HAP-1 (cell line): ENCODE measurements around the gene METTL8.
"Not testable (repeated sequence)": the region's sequence is repeated elsewhere in the genome, so short reads cannot be mapped to it uniquely, and the experiment has no call there.

Experiments
- DNase-seq, 2 experiments: peaks; one replicate each; pipeline ENCODE4 v3.0.0-alpha.2; 2016 to 2020; ENCODE audit warnings: low spot score in 2 of 2
- H3K27me3 ChIP-seq: fragments of 250-450 bp; sonication (Bioruptor Pico); 2 replicates; pipeline ENCODE4 v1.5.1; 2020; ENCODE audit warnings: low read depth, mild to moderate bottlenecking, moderate library complexity
- H3K36me3 ChIP-seq: fragments of 250-450 bp; sonication (Bioruptor Pico); replicated peaks from 2 replicates; pipeline ENCODE4 v1.5.1; 2020; ENCODE audit warnings: mild to moderate bottlenecking
- H3K4me1 ChIP-seq: fragments of 250-450 bp; sonication (Bioruptor Pico); 2 replicates; pipeline ENCODE4 v1.5.1; 2020; ENCODE audit warnings: mild to moderate bottlenecking
- H3K4me3 ChIP-seq: fragments of 250-450 bp; sonication (Bioruptor Pico); 2 replicates; pipeline ENCODE4 v1.5.1; 2020; ENCODE audit warnings: mild to moderate bottlenecking, moderate library complexity
- H3K9me3 ChIP-seq: fragments of 250-450 bp; sonication (Bioruptor Pico); 2 replicates; pipeline ENCODE4 v1.5.1; 2020; ENCODE audit warnings: mild to moderate bottlenecking, moderate library complexity
- in situ Hi-C: fragments of 300-500 bp; cut with MboI; formaldehyde crosslinking; loops from 3 replicates; pipeline ENCODE4 v1.14.3; 2020; ENCODE audit warnings: low sequenced_read_pairs, inconsistent platforms, mixed read lengths

The METTL8 gene

GRCh38 chr2:171414645-171415044, 19.1 kb downstream of the METTL8 start:
- not testable (repeated sequence) for DNase-seq, H3K9me3 ChIP-seq, H3K4me3 ChIP-seq, H3K27me3 ChIP-seq, H3K36me3 ChIP-seq
- H3K4me1 ChIP-seq, result peaks cover 15% of the 10 kb centered on the region
- in situ Hi-C loops, result loop anchor here (5.0 to 25.0 kb wide), 2 partner anchors 252 to 442 kb away; partner anchors contain the start of gene TLK1

DNA sequence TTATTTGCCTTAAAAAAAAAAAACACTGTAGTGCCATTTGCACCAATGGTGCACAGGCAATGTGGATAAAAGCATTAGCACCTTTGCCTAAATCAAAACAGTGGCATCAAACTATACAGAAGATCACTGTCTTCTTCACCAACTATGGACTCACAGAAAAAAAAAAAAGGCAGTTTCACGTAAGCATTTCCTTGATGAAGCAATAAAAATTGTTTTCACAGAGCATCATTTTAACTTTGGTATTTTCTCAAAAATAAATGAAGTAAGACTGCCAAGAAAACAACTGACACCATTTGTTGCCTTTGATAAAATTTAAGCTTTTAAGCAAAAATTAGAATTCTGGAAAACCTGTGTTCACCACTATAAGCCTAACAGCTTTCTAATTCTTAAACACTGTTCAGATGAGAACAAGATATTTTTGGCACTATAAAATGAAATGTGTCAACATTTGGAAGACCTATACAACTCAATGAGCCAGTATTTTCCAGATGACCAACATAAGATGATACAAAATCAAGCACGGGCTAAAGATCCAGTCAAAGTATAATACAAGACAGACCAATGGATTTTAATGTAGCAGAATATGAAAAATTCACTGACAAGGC, 21.1 kb downstream of the METTL8 start:
- Histone ChIP-seq H3K4me3 (no peak overlapping the region), H3K9me3 (no peaks in the 10 kb centered on the region), H3K4me1 (peaks cover 21% of the 10 kb centered on the region), H3K36me3 (no peaks in the 10 kb centered on the region), H3K27me3 (no peaks in the 10 kb centered on the region)
- DNase-seq, result no peak
- in situ Hi-C loops, result loop anchor here (25.0 kb wide), 1 partner anchor 250 kb away; the partner anchor contains the start of gene TLK1

DNA sequence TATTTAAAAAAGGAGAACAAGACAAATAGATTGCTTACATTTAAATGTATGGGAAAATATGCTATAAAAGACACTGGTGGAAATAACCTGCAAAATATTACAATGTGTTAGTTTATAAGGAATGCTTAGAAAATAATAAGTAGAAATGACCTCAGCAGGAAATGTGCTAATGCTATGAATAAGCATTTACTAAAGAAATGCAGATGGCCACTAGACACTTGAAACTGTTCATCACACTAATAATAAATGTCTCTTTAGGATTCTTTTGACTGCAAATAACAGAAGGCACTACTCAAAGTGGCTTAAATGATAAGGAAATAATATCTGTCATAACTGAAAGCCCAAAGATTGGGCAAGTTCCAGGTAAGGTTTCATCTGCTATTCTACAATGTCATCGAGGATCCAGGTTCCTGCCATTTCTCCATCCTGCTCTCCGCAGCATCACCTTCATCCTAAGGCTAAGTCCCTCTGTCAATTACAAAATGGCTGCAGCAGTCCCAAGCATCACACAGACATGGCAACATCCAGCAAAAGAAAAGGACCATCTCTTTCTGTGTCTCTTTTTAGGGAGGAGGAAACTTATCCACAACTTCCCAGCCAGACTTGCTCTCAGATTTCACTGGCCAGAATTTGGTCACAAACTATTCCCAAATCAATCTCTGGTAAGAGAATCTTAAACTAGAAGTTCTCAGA, 21.9 kb downstream of the METTL8 start:
- Histone ChIP-seq H3K9me3 (no peaks in the 10 kb centered on the region), H3K4me3 (no peak overlapping the region), H3K4me1 (peaks cover 21% of the 10 kb centered on the region), H3K36me3 (no peaks in the 10 kb centered on the region), H3K27me3 (no peaks in the 10 kb centered on the region)
- DNase-seq, result no peak
- in situ Hi-C loops, result loop anchor here (25.0 kb wide), 1 partner anchor 250 kb away; the partner anchor contains the start of gene TLK1

GRCh38 chr2:171411214-171411613, 22.6 kb downstream of the METTL8 start:
- Histone ChIP-seq H3K36me3 (no peaks in the 10 kb centered on the region), H3K4me3 (no peak overlapping the region), H3K27me3 (no peaks in the 10 kb centered on the region), H3K4me1 (peaks cover 21% of the 10 kb centered on the region), H3K9me3 (no peaks in the 10 kb centered on the region)
- in situ Hi-C loops, result loop anchor here (25.0 kb wide), 1 partner anchor 249 kb away; the partner anchor contains the start of gene TLK1
- DNase-seq, result no peak

- peaks cover 21% of the 10 kb centered on the region for H3K4me1 ChIP-seq
- in situ Hi-C loops, result loop anchor here (25.0 kb wide), 1 partner anchor 248 kb away; the partner anchor contains the start of gene TLK1
- no peaks in the 10 kb centered on the region for H3K36me3 ChIP-seq
- DNase-seq, result peak in 1 of 2 experiments; percentile 15
- no peaks in the 10 kb centered on the region for H3K27me3 ChIP-seq
- H3K4me3 ChIP-seq, result no peak overlapping the region
- no peaks in the 10 kb centered on the region for H3K9me3 ChIP-seq
Measured at GRCh38 chr2:171410624-171411023, 23.2 kb downstream of the METTL8 start.

DNA sequence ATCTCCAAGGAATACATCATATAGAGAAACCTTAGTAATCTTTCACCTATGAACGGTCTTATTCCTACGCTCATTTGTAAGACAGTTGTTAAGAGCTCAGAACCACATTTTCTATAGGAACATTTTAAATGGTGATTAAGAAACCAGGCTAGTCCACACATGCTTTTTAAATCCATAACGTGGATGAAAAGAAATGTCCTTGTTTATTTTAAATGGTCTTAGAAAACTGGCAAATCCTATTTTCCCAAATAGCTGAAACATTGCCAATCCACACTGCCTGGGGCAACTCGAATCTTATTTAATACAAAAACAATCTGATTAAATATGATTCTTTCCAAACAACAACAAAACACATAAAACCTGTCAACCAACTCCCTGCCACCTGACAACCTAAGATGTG, 23.7 kb downstream of the METTL8 start:
- no peaks in the 10 kb centered on the region for H3K9me3 ChIP-seq
- in situ Hi-C loops, result loop anchor here (25.0 kb wide), 1 partner anchor 248 kb away; the partner anchor contains the start of gene TLK1
- DNase-seq, result peak; percentile 71 to 95
- H3K4me3 ChIP-seq, result no peak overlapping the region
- no peaks in the 10 kb centered on the region for H3K27me3 ChIP-seq
- H3K36me3 ChIP-seq, result no peaks in the 10 kb centered on the region
- peaks cover 21% of the 10 kb centered on the region for H3K4me1 ChIP-seq

DNA sequence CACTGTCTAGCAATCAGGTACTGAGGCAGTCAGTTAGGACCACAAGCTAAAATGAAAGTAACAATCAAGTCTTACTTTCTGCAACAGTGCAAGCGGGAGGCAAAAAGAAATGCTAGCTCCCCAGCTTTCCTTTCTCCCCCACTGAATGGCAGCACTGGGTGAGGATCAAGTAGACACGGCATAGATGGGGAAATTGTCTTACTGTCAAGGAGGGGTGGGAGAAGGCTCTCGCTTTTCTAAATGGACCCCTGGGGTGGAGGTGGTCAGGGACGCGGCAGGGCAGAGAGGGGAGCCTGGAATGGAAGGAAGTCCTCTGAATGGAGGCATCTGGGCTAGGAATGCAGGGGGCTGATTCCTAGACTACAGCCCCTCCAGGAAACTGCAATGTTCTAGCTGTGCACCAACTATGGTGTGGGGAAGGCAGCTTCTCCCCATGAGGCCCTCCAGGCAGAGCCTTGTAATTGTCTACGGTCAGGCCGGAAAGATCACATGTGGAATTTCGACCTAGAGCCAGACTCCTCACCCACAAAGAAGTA, 24.3 kb downstream of the METTL8 start:
- in situ Hi-C loops, result loop anchor here (25.0 kb wide), 1 partner anchor 247 kb away; the partner anchor contains the start of gene TLK1
- peak overlapping the region; percentile 10 for H3K4me3 ChIP-seq

GRCh38 chr2:171407676-171408044, 26.1 kb downstream of the METTL8 start:
- in situ Hi-C loops, result loop anchor here (25.0 kb wide), 1 partner anchor 245 kb away; the partner anchor contains the start of gene TLK1
- Histone ChIP-seq H3K4me1 (peaks cover 21% of the 10 kb centered on the region), H3K4me3 (no peak overlapping the region), H3K36me3 (no peaks in the 10 kb centered on the region; the same call in 1 of the 2 replicates), H3K27me3 (no peaks in the 10 kb centered on the region), H3K9me3 (no peaks in the 10 kb centered on the region)
- DNase-seq, result no peak

More for the DNA sequence above, 24.3 kb downstream of the METTL8 start:
- peak; percentile 77 to 86 for DNase-seq
- Histone ChIP-seq H3K36me3 (no peaks in the 10 kb centered on the region), H3K9me3 (no peaks in the 10 kb centered on the region), H3K27me3 (no peaks in the 10 kb centered on the region), H3K4me1 (peaks cover 21% of the 10 kb centered on the region)

- Histone ChIP-seq H3K9me3 (no peaks in the 10 kb centered on the region), H3K36me3 (no peaks in the 10 kb centered on the region; the same call in 1 of the 2 replicates), H3K4me1 (peaks cover 21% of the 10 kb centered on the region), H3K27me3 (no peaks in the 10 kb centered on the region), H3K4me3 (no peak overlapping the region)
- DNase-seq, result no peak
- in situ Hi-C loops, result loop anchor here (25.0 kb wide), 1 partner anchor 245 kb away; the partner anchor contains the start of gene TLK1
Measured at GRCh38 chr2:171407030-171407675, 26.6 kb downstream of the METTL8 start.

- peaks cover 3% of the 10 kb centered on the region; the same call in 1 of the 2 replicates for H3K9me3 ChIP-seq
- H3K4me1 ChIP-seq, result peaks cover 18% of the 10 kb centered on the region
- H3K36me3 ChIP-seq, result no peaks in the 10 kb centered on the region; the same call in 1 of the 2 replicates
- in situ Hi-C loops, result loop anchor here (25.0 kb wide), 1 partner anchor 244 kb away; the partner anchor contains the start of gene TLK1
- no peak for DNase-seq
- H3K4me3 ChIP-seq, result no peak overlapping the region
- no peaks in the 10 kb centered on the region for H3K27me3 ChIP-seq
Measured at GRCh38 chr2:171406044-171406443, 27.7 kb downstream of the METTL8 start.

- H3K4me3 ChIP-seq, result no peak overlapping the region
- H3K36me3 ChIP-seq, result no peaks in the 10 kb centered on the region; the same call in 1 of the 2 replicates
- H3K27me3 ChIP-seq, result no peaks in the 10 kb centered on the region
- in situ Hi-C loops, result loop anchor here (25.0 kb wide), 1 partner anchor 243 kb away; the partner anchor contains the start of gene TLK1
- peaks cover 16% of the 10 kb centered on the region for H3K4me1 ChIP-seq
- DNase-seq, result no peak
- peaks cover 3% of the 10 kb centered on the region; the same call in 1 of the 2 replicates for H3K9me3 ChIP-seq
Measured at GRCh38 chr2:171405546-171405945, 28.2 kb downstream of the METTL8 start.

DNA sequence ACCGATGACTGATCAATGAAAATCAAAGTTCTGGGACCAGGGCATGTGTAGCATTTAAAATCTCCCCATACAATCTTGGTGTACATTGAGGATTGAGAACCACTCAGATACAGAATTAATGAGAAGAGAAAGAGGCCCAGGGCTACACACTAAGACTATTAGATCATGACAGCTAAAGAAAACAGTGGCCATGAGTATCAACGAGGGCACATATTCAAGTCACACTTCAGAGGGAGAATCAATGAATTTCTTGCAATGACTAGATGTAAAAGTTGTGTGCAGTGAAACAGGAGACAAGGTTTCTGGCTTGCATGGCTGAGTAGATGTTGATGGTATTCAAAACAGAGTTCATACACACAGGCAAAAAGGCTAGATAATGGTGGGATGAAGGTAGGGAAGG, 29.1 kb downstream of the METTL8 start:
- in situ Hi-C loops, result loop anchor here (25.0 kb wide), 1 partner anchor 242 kb away; the partner anchor contains the start of gene TLK1
- DNase-seq, result no peak
- Histone ChIP-seq H3K27me3 (no peaks in the 10 kb centered on the region), H3K36me3 (no peaks in the 10 kb centered on the region; the same call in 1 of the 2 replicates), H3K4me3 (no peak overlapping the region), H3K9me3 (peaks cover 3% of the 10 kb centered on the region; the same call in 1 of the 2 replicates), H3K4me1 (peaks cover 16% of the 10 kb centered on the region)

DNA sequence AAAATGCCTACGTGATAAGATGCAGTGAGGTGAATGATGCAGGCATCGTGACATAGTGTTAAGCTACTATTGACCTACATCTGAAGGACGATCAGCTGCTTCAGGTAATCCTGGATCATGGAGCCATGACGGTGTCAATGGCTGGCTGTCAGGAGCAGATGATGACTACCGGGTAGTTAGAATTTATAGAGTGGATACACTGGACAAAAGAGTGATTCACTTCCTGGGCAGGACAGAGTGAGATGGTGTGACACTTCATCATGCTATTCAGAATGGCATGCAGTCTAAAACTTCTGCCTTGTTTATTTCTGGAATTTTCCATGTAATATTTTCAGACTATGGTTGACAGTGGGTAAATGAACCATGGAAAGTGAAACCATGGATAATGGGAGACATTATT, 29.5 kb downstream of the METTL8 start:
- Histone ChIP-seq H3K9me3 (peaks cover 3% of the 10 kb centered on the region; the same call in 1 of the 2 replicates), H3K4me3 (no peak overlapping the region), H3K4me1 (peaks cover 12% of the 10 kb centered on the region), H3K27me3 (no peaks in the 10 kb centered on the region), H3K36me3 (no peaks in the 10 kb centered on the region; the same call in 1 of the 2 replicates)
- no peak for DNase-seq
- in situ Hi-C loops, result loop anchor here (25.0 kb wide), 1 partner anchor 242 kb away; the partner anchor contains the start of gene TLK1
